Measurements from ENCODE around the gene PREPL.
A peak's percentile ranks its signal among the peaks of the same experiment; 100 is the strongest.

Gene PREPL

GRCh38 chr2:44342854-44343253, 18.4 kb downstream of the PREPL start:
- Histone ChIP-seq H3K9ac (ENCODE audit: low read length) (no peak overlapping the region), H3K4me1 (ENCODE audit: low read length) (no peaks in the 10 kb centered on the region), H3K79me2 (ENCODE audit: low read length) (no peaks in the 10 kb centered on the region), H3K27me3 (replicated peaks; ENCODE audit: insufficient read depth, low read length) (no peaks in the 10 kb centered on the region), H3K4me3 (ENCODE audit: low read length) (no peak overlapping the region), H3K9me3 (replicated peaks; ENCODE audit: insufficient read depth, low read length) (no peaks in the 10 kb centered on the region), H3F3A (ENCODE audit: insufficient read depth, low read length) (no peaks in the 10 kb centered on the region), H4K20me1 (ENCODE audit: insufficient read depth, low read length) (no peaks in the 10 kb centered on the region), H3K4me2 (ENCODE audit: low read depth, low read length) (no peak overlapping the region), H2AFZ (ENCODE audit: low read length) (no peak overlapping the region), H3K27ac (ENCODE audit: low read length) (no peak overlapping the region), H3K36me3 (replicated peaks; ENCODE audit: insufficient read depth, low read length) (no peaks in the 10 kb centered on the region), H3K9me2 (replicated peaks; ENCODE audit: insufficient read depth, low read length) (no peaks in the 10 kb centered on the region)
- DNase-seq, result peak; percentile 48
- TF ChIP-seq EZH2phosphoT487 (IDR thresholded peaks at IDR 0.05; ENCODE audit: low read length) (no peak), CTCF (IDR thresholded peaks at IDR 0.05; ENCODE audit: low read length) (peak; percentile 58)

- Histone ChIP-seq H2AFZ (ENCODE audit: low read length) (no peak overlapping the region), H3K4me1 (ENCODE audit: low read length) (no peaks in the 10 kb centered on the region), H4K20me1 (ENCODE audit: insufficient read depth, low read length) (no peaks in the 10 kb centered on the region), H3K4me3 (ENCODE audit: low read length) (no peak overlapping the region), H3K27me3 (replicated peaks; ENCODE audit: insufficient read depth, low read length) (no peaks in the 10 kb centered on the region), H3K36me3 (replicated peaks; ENCODE audit: insufficient read depth, low read length) (no peaks in the 10 kb centered on the region), H3K27ac (ENCODE audit: low read length) (no peak overlapping the region), H3K4me2 (ENCODE audit: low read depth, low read length) (no peak overlapping the region), H3K9me2 (replicated peaks; ENCODE audit: insufficient read depth, low read length) (no peaks in the 10 kb centered on the region), H3K9ac (ENCODE audit: low read length) (no peak overlapping the region), H3F3A (ENCODE audit: insufficient read depth, low read length) (no peaks in the 10 kb centered on the region), H3K9me3 (replicated peaks; ENCODE audit: insufficient read depth, low read length) (no peaks in the 10 kb centered on the region), H3K79me2 (ENCODE audit: low read length) (no peaks in the 10 kb centered on the region)
- TF ChIP-seq EZH2phosphoT487 (IDR thresholded peaks at IDR 0.05; ENCODE audit: low read length) (no peak), EZH2 (optimal IDR thresholded peaks at IDR 0.05; ENCODE audit: low read depth, low read length) (no peak), CTCF (IDR thresholded peaks at IDR 0.05; ENCODE audit: low read length) (no peak)
- no peak for DNase-seq
Measured at GRCh38 chr2:44335806-44336538, 25.3 kb downstream of the PREPL start.

- Histone ChIP-seq H3K27ac (ENCODE audit: low read length) (no peak overlapping the region), H3K79me2 (ENCODE audit: low read length) (no peaks in the 10 kb centered on the region), H2AFZ (ENCODE audit: low read length) (no peak overlapping the region), H3K4me2 (ENCODE audit: low read depth, low read length) (no peak overlapping the region), H4K20me1 (ENCODE audit: insufficient read depth, low read length) (no peaks in the 10 kb centered on the region), H3K4me3 (ENCODE audit: low read length) (no peak overlapping the region), H3K4me1 (ENCODE audit: low read length) (peaks cover 1% of the 10 kb centered on the region; the same call in 1 of the 2 replicates), H3K9me2 (replicated peaks; ENCODE audit: insufficient read depth, low read length) (no peaks in the 10 kb centered on the region), H3K9ac (ENCODE audit: low read length) (no peak overlapping the region), H3K36me3 (replicated peaks; ENCODE audit: insufficient read depth, low read length) (no peaks in the 10 kb centered on the region), H3K9me3 (replicated peaks; ENCODE audit: insufficient read depth, low read length) (no peaks in the 10 kb centered on the region), H3F3A (ENCODE audit: insufficient read depth, low read length) (0 out of 2 replicates have a peak, but pooled peaks cover 6% of the 10 kb centered on the region), H3K27me3 (replicated peaks; ENCODE audit: insufficient read depth, low read length) (no peaks in the 10 kb centered on the region)
- TF ChIP-seq CTCF (IDR thresholded peaks at IDR 0.05; ENCODE audit: low read length) (no peak), EZH2phosphoT487 (IDR thresholded peaks at IDR 0.05; ENCODE audit: low read length) (no peak), EZH2 (optimal IDR thresholded peaks at IDR 0.05; ENCODE audit: low read depth, low read length) (no peak)
- no peak for DNase-seq
Measured at GRCh38 chr2:44333994-44334393, 27.3 kb downstream of the PREPL start.
